ENCODE data around the gene TBPL1. TPM values are rescaled to one million over a fixed set of nuclear protein-coding genes. Genes with fewer than 3 reads are reported as not detected.

TBPL1 gene
- total RNA-seq: 13.4 TPM
- long read RNA-seq, full-length matches to known transcripts: 5 of 7 reads
- long read RNA-seq, partial matches to known transcripts: 1 of 7 reads
- long read RNA-seq, other reads (novel, unspliced or antisense): 1 of 7 reads

GRCh38 chr6:133952815-133953633 is at the start of gene TBPL1:
Gene TBPL1, plus strand, starts transcription at chr6:133953224. Its CDS starts 26,902 bp downstream, at chr6:133980126.
- intact Hi-C loops (cut with micrococcal nuclease): no loop called here
- no peak for TF ChIP-seq CTCF (IDR thresholded peaks at IDR 0.05; ENCODE audit: borderline replicate concordance)
- H3K4me3 ChIP-seq: peak within 1 kb of the TSS; percentile 78
- H3K36me3 ChIP-seq: no peaks in the 10 kb centered on the region
- H3K27ac ChIP-seq (replicated peaks): peak within 1 kb of the TSS; percentile 95
- no peaks in the 10 kb centered on the region for H3K9me3 ChIP-seq (replicated peaks)
- no peaks in the 10 kb centered on the region for H3K27me3 ChIP-seq (ENCODE audit: low read depth)
- peak; percentile 95 for DNase-seq
- H3K4me1 ChIP-seq: peaks cover 57% of the 10 kb centered on the region

- no peaks in the 10 kb centered on the region for H3K4me1 ChIP-seq
- no peak for DNase-seq
- no peaks in the 10 kb centered on the region for H3K36me3 ChIP-seq
- intact Hi-C loops (cut with micrococcal nuclease): no loop called here
- no peak overlapping the region for H3K4me3 ChIP-seq
- H3K27me3 ChIP-seq (ENCODE audit: low read depth): peaks cover 88% of the 10 kb centered on the region
- no peak for TF ChIP-seq CTCF (IDR thresholded peaks at IDR 0.05; ENCODE audit: borderline replicate concordance)
- H3K27ac ChIP-seq (replicated peaks): no peak overlapping the region
- H3K9me3 ChIP-seq (replicated peaks): no peaks in the 10 kb centered on the region
These were observed 49.2 kb upstream of the TBPL1 start for GRCh38 chr6:133903855-133904254.

GRCh38 chr6:133906050-133906449 is 47.0 kb upstream of the TBPL1 start:
- DNase-seq: no peak
- no peaks in the 10 kb centered on the region for H3K9me3 ChIP-seq (replicated peaks)
- no peak for TF ChIP-seq CTCF (IDR thresholded peaks at IDR 0.05; ENCODE audit: borderline replicate concordance)
- H3K27me3 ChIP-seq (ENCODE audit: low read depth): peaks cover 85% of the 10 kb centered on the region
- intact Hi-C loops (cut with micrococcal nuclease): no loop called here
- no peak overlapping the region for H3K4me3 ChIP-seq
- H3K4me1 ChIP-seq: no peaks in the 10 kb centered on the region
- H3K27ac ChIP-seq (replicated peaks): no peak overlapping the region
- no peaks in the 10 kb centered on the region for H3K36me3 ChIP-seq

GRCh38 chr6:133916650-133917151 is 36.3 kb upstream of the TBPL1 start:
- Histone ChIP-seq H3K4me3 (peak overlapping the region; percentile 17), H3K36me3 (no peaks in the 10 kb centered on the region), H3K4me1 (peaks cover 4% of the 10 kb centered on the region), H3K27ac (replicated peaks) (no peak overlapping the region), H3K9me3 (replicated peaks) (peaks cover 12% of the 10 kb centered on the region), H3K27me3 (ENCODE audit: low read depth) (peaks cover 7% of the 10 kb centered on the region)
- intact Hi-C loops (cut with micrococcal nuclease): no loop called here
- DNase-seq: peak; percentile 89
- peak; percentile 92 for TF ChIP-seq CTCF (IDR thresholded peaks at IDR 0.05; ENCODE audit: borderline replicate concordance)

GRCh38 chr6:133917781-133918180 is 35.2 kb upstream of the TBPL1 start:
- peaks cover 4% of the 10 kb centered on the region for H3K4me1 ChIP-seq
- no peak overlapping the region for H3K27ac ChIP-seq (replicated peaks)
- peaks cover 5% of the 10 kb centered on the region for H3K27me3 ChIP-seq (ENCODE audit: low read depth)
- no peak for TF ChIP-seq CTCF (IDR thresholded peaks at IDR 0.05; ENCODE audit: borderline replicate concordance)
- no peak for DNase-seq
- peaks cover 12% of the 10 kb centered on the region for H3K9me3 ChIP-seq (replicated peaks)
- intact Hi-C loops (cut with micrococcal nuclease): no loop called here
- no peaks in the 10 kb centered on the region for H3K36me3 ChIP-seq
- H3K4me3 ChIP-seq: no peak overlapping the region
